GM23338 (cell line): Measurements from ENCODE around the gene MTF1. TPM values are rescaled to one million over a fixed set of nuclear protein-coding genes. Genes with fewer than 3 reads are reported as not detected.

Experiments
- ATAC-seq: fragments of 200-7000 bp; cut with Tn5 transposase; 3 replicates; pipeline ENCODE4 v1.9.1; 2020
- DNase-seq: peaks from one replicate; pipeline ENCODE4 v3.0.0-alpha.2; 2015; ENCODE audit warnings: low spot score
- H2AFZ ChIP-seq: fragments of 200-600 bp; sonication (generic); 2 replicates; pipeline ENCODE4 v1.8.0; 2016; ENCODE audit warnings: antibody characterized with exemption, mild to moderate bottlenecking, moderate library complexity
- H3F3A ChIP-seq: fragments of 200-600 bp; sonication (generic); replicated peaks from 2 replicates; pipeline ENCODE4 v1.8.0; 2017; ENCODE audit warnings: antibody characterized with exemption, mixed run types, low read depth
- H3K27ac ChIP-seq: fragments of 200-600 bp; sonication (generic); 2 replicates; pipeline ENCODE4 v1.6.1; 2016; ENCODE audit warnings: low read depth
- H3K27me3 ChIP-seq: fragments of 200-600 bp; sonication (generic); 2 replicates; pipeline ENCODE4 v1.8.0; 2016; ENCODE audit warnings: mild to moderate bottlenecking, mixed run types, moderate library complexity; ENCODE audit not compliant: insufficient read depth
- H3K36me3 ChIP-seq: fragments of 200-600 bp; sonication (generic); 2 replicates; pipeline ENCODE4 v1.8.0; 2016; ENCODE audit warnings: mild to moderate bottlenecking; ENCODE audit not compliant: insufficient read depth
- H3K4me1 ChIP-seq: fragments of 200-600 bp; sonication (generic); 2 replicates; pipeline ENCODE4 v1.8.0; 2016; ENCODE audit warnings: mild to moderate bottlenecking, moderate library complexity; ENCODE audit not compliant: insufficient read depth
- H3K4me2 ChIP-seq: fragments of 200-600 bp; sonication (generic); 2 replicates; pipeline ENCODE4 v1.7.1; 2017; ENCODE audit warnings: mixed run types
- H3K4me3 ChIP-seq: fragments of 200-600 bp; sonication (generic); 2 replicates; pipeline ENCODE4 v1.6.1; 2016; ENCODE audit warnings: mixed run types
- H3K79me2 ChIP-seq: fragments of 200-600 bp; sonication (generic); replicated peaks from 2 replicates; pipeline ENCODE4 v1.8.0; 2017; ENCODE audit warnings: mild to moderate bottlenecking; ENCODE audit not compliant: insufficient read depth
- H3K9me2 ChIP-seq: fragments of 200-600 bp; sonication (generic); 2 replicates; pipeline ENCODE4 v1.8.0; 2017; ENCODE audit not compliant: insufficient read depth
- H4K20me1 ChIP-seq: fragments of 200-600 bp; sonication (generic); replicated peaks from 2 replicates; pipeline ENCODE4 v1.8.0; 2017; ENCODE audit warnings: mild to moderate bottlenecking; ENCODE audit not compliant: insufficient read depth
- H3K27ac Mint-ChIP-seq: 2 replicates; pipeline ENCODE4 v1.8.0; 2020; ENCODE audit warnings: inconsistent platforms, mild to moderate bottlenecking, moderate library complexity, mixed read lengths
- H3K27me3 Mint-ChIP-seq: 3 replicates; pipeline ENCODE4 v1.8.0; 2022; ENCODE audit warnings: low read depth, mild to moderate bottlenecking, moderate library complexity, mixed read lengths, inconsistent platforms; ENCODE audit not compliant: insufficient read depth, poor library complexity
- H3K36me3 Mint-ChIP-seq: 3 replicates; pipeline ENCODE4 v1.8.0; 2021; ENCODE audit warnings: low read depth, mild to moderate bottlenecking, inconsistent platforms, moderate library complexity, mixed read lengths
- H3K4me1 Mint-ChIP-seq: 3 replicates; pipeline ENCODE4 v1.8.0; 2020; ENCODE audit warnings: mild to moderate bottlenecking, inconsistent platforms, mixed read lengths
- H3K4me3 Mint-ChIP-seq: 3 replicates; pipeline ENCODE4 v1.8.0; 2021; ENCODE audit warnings: moderate library complexity, mild to moderate bottlenecking, inconsistent platforms, mixed read lengths
- H3K9me3 Mint-ChIP-seq: 3 replicates; pipeline ENCODE4 v1.8.0; 2020; ENCODE audit warnings: moderate library complexity, mild to moderate bottlenecking, inconsistent platforms, mixed read lengths
- CREB1 ChIP-seq: fragments of 250-450 bp; sonication (Bioruptor Pico); IDR thresholded peaks from 2 replicates; pipeline ENCODE4 v1.5.0; 2020; ENCODE audit warnings: low read depth, mild to moderate bottlenecking, moderate library complexity
- CTCF ChIP-seq, 2 experiments: fragments of 200-600 bp in 1 of 2; sonication (generic) in 1 of 2; conservative IDR thresholded peaks; 2 replicates each; pipeline versions ENCODE4 v1.5.1 to v1.6.1; 2016 to 2017; ENCODE audit warnings: antibody characterized with exemption in 2 of 2, low read depth in 2 of 2, mild to moderate bottlenecking in 2 of 2, moderate library complexity in 1 of 2
- ETS1 ChIP-seq: IDR thresholded peaks from 2 replicates; pipeline ENCODE4 v1.6.1; 2016; ENCODE audit warnings: antibody characterized with exemption
- EZH2 ChIP-seq: fragments of 200-600 bp; sonication (generic); IDR thresholded peaks from one replicate; pipeline ENCODE4 v1.8.0; 2017; ENCODE audit warnings: antibody characterized with exemption, mild to moderate bottlenecking, low read depth; ENCODE audit not compliant: unreplicated experiment
- EZH2phosphoT487 ChIP-seq: fragments of 200-600 bp; sonication (generic); IDR thresholded peaks from one replicate; pipeline ENCODE4 v1.8.1; 2018; ENCODE audit warnings: antibody characterized with exemption; ENCODE audit not compliant: unreplicated experiment
- JUNB ChIP-seq: IDR thresholded peaks from one replicate; pipeline ENCODE4 v1.6.1; 2016; ENCODE audit warnings: antibody characterized with exemption; ENCODE audit not compliant: unreplicated experiment
- NANOG ChIP-seq: IDR thresholded peaks from 2 replicates; pipeline ENCODE4 v1.6.1; 2016; ENCODE audit warnings: antibody characterized with exemption, borderline replicate concordance
- POLR2AphosphoS5 ChIP-seq: IDR thresholded peaks from 2 replicates; pipeline ENCODE4 v1.6.1; 2016; ENCODE audit warnings: antibody characterized with exemption, low read depth
- REST ChIP-seq: IDR thresholded peaks from one replicate; pipeline ENCODE4 v1.6.1; 2018; ENCODE audit warnings: antibody characterized with exemption; ENCODE audit not compliant: unreplicated experiment
- STAT1 ChIP-seq: IDR thresholded peaks from one replicate; pipeline ENCODE4 v1.6.1; 2016; ENCODE audit warnings: antibody characterized with exemption; ENCODE audit not compliant: unreplicated experiment
- ZNF114 ChIP-seq: fragments of 250-450 bp; sonication (Bioruptor Pico); IDR thresholded peaks from 2 replicates; pipeline ENCODE4 v1.5.0; 2020; ENCODE audit warnings: mild to moderate bottlenecking, moderate library complexity
- ZNF331 ChIP-seq: fragments of 250-450 bp; sonication (Bioruptor Pico); IDR thresholded peaks from 2 replicates; pipeline ENCODE4 v1.5.0; 2020; ENCODE audit warnings: low read depth, mild to moderate bottlenecking, moderate library complexity
- ZNF462 ChIP-seq: fragments of 250-450 bp; sonication (Bioruptor Pico); IDR thresholded peaks from 2 replicates; pipeline ENCODE4 v1.5.0; 2020; ENCODE audit warnings: mild to moderate bottlenecking, moderate library complexity
- polyA plus RNA-seq: library from polyadenylated mRNA; unstranded; fragments of >200 nt; fragmentation: Nextera tagmentation; extraction: Ambion mirVana; gene quantifications from 2 replicates; pipeline ENCODE4 v1.2.1, GENCODE V29; 2016
- total RNA-seq: library from RNA; depleted of rRNA; stranded (reverse); fragments of >200 nt; shearing (Covaris generic); gene quantifications from 2 replicates; pipeline ENCODE4 v1.2.3, GENCODE V29; 2014

Gene MTF1
- total and polyA plus RNA-seq, 2 experiments from 2014 or later: 4.5 to 5.6 TPM

- no peak overlapping the region for H3K4me3 ChIP-seq
- no peak overlapping the region for H3K27ac ChIP-seq
- no peak for TF ChIP-seq ZNF462 (CRISPR knock-in tag)
- no peak for TF ChIP-seq REST
- no peak for TF ChIP-seq POLR2AphosphoS5
- no peak for TF ChIP-seq STAT1
- TF ChIP-seq ZNF331 (CRISPR knock-in tag): no peak
- TF ChIP-seq CREB1 (CRISPR knock-in tag): no peak
- no peak for TF ChIP-seq CTCF (conservative IDR thresholded peaks at IDR 0.05; ENCODE audit: low read depth in 2 of 2)
- no peak for TF ChIP-seq ETS1
- TF ChIP-seq ZNF114 (CRISPR knock-in tag): no peak
- no peak for TF ChIP-seq EZH2phosphoT487
- TF ChIP-seq EZH2: no peak
- TF ChIP-seq NANOG: no peak
- no peak for TF ChIP-seq JUNB
- H3K4me1 ChIP-seq: no peaks in the 10 kb centered on the region
- Mint-ChIP-seq H3K9me3 (no peaks in the 10 kb centered on the region), H3K27ac (no peak overlapping the region), H3K4me3 (no peak overlapping the region), H3K4me1 (no peaks in the 10 kb centered on the region), H3K36me3 (peaks cover 36% of the 10 kb centered on the region), H3K27me3 (peaks cover 2% of the 10 kb centered on the region)
- ATAC-seq: no peak
- no peak overlapping the region for H3K4me2 ChIP-seq
- no peaks in the 10 kb centered on the region for H3K9me2 ChIP-seq
- no peak for DNase-seq
- peaks cover 3% of the 10 kb centered on the region; the same call in 1 of the 2 replicates for H4K20me1 ChIP-seq
- no peaks in the 10 kb centered on the region for H3K79me2 ChIP-seq
- H2AFZ ChIP-seq: no peak overlapping the region
- no peaks in the 10 kb centered on the region for H3F3A ChIP-seq
- H3K36me3 ChIP-seq: peaks cover 25% of the 10 kb centered on the region
- no peaks in the 10 kb centered on the region for H3K27me3 ChIP-seq
These were observed 35.4 kb downstream of the MTF1 start for GRCh38 chr1:37824001-37824400.
